HG02884 (cell line): ENCODE measurements around the gene LRGUK.
A peak's percentile ranks its signal among the peaks of the same experiment; 100 is the strongest.
"Not testable (repeated sequence)": the region's sequence is repeated elsewhere in the genome, so short reads cannot be mapped to it uniquely, and the experiment has no call there.

Experiments
- ATAC-seq: cut with Tn5 transposase; IDR thresholded peaks from one replicate; pipeline ENCODE4 v1.9.1; 2021; ENCODE audit warnings: mild to moderate bottlenecking, moderate library complexity; ENCODE audit not compliant: unreplicated experiment

The LRGUK gene, protein sequence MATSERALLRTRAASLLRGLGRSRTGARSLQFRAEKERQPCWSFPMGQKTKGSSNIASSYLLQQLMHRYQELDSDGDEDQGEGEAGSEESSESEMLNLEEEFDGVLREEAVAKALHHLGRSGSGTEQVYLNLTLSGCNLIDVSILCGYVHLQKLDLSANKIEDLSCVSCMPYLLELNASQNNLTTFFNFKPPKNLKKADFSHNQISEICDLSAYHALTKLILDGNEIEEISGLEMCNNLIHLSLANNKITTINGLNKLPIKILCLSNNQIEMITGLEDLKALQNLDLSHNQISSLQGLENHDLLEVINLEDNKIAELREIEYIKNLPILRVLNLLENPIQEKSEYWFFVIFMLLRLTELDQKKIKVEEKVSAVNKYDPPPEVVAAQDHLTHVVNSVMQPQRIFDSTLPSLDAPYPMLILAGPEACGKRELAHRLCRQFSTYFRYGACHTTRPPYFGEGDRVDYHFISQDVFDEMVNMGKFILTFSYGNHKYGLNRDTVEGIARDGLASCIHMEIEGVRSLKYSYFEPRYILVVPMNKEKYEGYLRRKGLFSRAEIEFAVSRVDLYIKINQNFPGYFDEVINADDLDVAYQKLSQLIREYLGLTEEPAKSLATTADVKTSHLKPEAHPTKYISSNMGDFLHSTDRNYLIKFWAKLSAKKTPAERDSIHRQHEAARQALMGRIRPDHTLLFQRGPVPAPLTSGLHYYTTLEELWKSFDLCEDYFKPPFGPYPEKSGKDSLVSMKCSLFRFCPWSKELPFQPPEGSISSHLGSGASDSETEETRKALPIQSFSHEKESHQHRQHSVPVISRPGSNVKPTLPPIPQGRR

DNA sequence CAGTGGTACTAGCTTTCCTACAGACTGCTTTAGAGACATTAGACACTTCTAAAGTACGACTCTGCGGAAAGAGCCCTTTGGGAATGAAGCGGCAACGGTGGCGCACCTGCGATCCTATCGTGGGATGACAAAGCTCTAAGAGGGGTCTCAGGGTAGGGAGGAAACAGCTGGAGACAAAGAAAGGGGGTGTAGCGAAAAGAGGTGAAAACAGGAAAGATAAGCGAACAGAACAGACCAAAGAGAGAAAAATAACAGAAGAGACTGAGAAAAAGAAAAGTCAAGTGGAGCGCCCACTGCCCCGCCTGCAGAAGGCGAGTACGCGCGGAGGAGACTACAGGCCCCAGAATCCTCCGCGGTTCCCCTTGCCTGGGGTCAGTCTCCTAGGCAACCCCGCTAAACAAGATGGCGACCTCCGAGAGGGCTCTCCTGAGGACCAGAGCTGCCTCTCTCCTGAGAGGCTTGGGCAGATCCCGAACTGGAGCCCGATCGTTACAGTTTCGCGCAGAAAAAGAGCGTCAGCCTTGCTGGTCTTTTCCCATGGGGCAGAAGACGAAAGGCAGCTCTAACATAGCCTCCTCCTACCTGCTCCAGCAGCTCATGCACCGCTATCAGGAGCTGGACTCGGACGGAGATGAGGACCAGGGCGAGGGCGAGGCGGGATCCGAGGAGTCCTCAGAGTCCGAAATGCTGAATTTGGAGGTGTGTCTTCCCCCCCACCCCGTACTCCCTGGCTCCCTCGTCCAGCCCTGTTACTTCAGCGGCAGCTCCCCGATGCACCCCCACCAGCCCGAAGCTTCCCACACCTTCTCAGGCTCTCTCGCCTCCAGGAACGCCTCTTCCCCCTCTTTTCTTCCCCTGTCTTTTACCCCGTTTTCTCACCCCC lies at the start of gene LRGUK:
Gene LRGUK (plus strand): TSS at position 375 of the 883 bp plus-strand sequence. CDS start 28 bp downstream, at position 403.
- ATAC-seq: peak; percentile 100

DNA sequence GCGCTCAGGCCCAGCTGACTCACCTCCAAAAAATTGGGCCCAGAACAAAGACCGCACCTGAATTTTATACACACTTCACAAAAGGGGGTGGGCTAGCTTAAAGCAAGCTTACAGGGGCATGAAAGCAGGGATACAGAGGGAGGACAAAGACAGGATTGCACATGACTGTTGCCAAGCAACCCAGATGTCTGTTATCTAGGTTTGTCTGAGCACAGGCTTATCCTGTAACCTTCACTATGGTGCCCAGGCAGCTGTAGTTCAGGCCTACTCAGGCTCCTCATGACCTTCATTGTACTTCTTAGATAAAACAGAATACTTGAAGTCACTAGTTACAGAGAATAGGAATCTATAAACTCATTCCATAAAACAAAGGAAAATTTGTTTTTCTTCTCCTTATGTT lies 49.6 kb upstream of the LRGUK start:
- not testable (repeated sequence) for ATAC-seq

DNA sequence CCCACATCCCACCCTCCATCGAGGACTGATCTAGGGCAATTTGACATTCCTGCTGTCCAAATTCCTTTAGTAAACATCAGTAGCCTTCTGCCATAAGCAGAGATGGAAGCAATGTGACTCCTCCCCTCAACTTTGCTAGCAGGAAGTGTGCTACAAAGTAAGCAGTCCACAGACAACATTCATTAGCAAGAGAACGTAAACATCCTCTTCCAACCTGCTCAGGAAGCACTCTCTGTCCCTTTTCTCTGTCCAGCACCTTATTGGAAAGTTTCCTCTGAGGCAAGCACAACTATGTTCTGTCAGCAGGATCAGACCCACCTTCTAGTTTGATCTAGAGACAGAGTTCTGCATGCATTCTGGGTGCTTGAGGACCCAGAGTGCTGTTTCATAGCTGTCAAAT lies 48.1 kb upstream of the LRGUK start:
- no peak for ATAC-seq

DNA sequence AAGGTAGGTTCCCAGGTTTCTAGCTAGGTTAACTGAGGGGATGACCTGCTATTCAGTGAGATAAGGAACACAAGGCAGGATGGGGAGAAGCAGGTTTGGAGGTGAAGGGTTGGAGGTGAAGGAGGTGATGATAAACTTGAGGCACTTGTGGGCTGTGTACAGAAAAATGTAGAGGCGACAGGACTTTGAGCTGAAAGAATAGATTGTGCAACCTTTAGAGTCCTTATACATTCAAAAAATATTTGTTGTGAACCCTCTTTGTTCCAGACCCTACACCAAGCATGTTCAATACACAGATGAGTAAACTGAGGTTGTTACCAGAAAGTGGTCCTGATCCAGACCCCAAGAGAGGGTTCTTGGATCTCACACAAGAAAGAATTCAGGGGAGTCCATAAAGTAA lies 45.4 kb upstream of the LRGUK start:
- ATAC-seq: no peak

DNA sequence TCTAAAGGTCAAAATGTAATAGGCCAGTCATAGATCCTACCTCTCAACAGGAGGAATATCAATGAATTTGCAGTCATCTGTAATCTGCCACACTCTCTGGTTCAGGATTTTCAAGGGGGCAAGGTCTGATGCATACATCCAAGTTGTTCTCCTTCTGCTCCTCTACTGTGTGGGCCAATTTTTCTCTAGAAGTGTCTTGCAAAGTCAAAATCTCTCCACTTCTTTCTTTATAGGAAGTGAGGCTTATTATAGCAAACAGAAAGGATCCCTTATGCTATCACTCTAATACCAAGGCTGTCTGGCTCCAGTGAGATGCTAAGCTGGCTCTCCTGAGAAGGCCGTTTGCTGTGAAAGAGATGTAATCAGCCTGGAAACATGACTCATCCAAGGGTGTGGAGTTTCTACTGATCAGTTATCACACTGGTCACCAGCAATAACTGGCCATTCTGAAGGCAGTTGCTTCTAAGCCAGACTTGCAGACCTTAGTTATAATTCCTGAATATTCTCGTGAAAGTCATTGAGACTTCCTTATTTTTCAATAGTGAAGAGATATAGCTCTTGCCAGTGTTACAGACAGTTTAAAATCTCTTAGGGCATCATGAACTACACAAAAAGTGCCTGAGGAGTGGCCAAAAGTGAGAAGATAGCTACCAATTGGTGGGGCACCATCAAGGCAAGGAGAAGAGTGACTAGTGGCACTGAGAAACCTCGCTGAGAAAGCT lies 43.2 kb upstream of the LRGUK start:
- no peak for ATAC-seq

DNA sequence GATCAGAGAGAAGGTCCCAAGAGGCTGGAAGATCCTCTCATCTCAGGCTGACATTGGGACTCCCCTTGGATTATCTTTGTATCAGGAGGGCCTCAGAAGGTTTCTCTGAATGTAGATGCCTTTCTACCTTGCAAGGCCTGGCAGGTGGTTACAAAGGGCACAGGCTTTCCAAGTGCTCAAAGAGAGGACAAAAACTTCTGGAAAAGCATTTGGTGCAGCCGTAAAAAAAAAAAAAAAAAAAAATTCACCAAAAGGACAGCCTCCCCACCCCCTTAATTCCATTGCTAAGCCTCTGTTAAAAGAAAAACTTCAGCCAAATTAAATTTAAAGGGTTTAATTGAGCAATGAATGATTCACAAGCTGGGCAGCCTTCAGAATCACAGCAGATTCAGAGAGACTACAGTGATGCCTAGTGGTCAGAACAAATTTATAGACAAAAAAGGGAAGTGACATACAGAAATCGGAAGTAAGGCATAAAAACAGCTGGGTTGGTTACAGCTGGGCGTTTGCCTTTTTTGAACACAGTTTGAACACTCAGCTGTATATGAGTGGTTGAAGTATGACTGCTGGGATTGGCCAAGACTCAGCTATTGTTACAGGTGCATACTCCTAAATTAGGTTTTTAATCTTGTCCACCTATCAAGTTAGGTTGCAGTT lies 42.5 kb upstream of the LRGUK start:
- ATAC-seq: peak; percentile 60

DNA sequence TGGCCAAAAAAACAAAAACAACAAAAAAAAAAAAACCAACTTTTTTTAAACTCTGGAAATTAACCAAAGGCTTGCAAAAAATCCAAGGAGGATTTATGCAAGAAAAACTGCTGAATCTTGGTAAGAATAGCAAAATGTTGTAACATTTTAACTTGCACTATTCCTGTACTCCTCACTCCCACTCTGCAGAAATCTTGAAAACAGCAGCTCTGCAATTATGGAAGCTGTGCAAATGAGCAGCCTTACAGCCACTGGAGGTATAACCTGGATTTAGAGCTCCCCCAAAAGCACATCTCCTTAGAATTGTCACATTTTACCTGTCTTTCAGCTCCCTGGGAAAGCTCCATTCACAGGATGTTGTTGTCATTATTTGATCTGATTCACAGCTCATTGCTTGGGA lies 41.8 kb upstream of the LRGUK start:
- ATAC-seq: no peak

DNA sequence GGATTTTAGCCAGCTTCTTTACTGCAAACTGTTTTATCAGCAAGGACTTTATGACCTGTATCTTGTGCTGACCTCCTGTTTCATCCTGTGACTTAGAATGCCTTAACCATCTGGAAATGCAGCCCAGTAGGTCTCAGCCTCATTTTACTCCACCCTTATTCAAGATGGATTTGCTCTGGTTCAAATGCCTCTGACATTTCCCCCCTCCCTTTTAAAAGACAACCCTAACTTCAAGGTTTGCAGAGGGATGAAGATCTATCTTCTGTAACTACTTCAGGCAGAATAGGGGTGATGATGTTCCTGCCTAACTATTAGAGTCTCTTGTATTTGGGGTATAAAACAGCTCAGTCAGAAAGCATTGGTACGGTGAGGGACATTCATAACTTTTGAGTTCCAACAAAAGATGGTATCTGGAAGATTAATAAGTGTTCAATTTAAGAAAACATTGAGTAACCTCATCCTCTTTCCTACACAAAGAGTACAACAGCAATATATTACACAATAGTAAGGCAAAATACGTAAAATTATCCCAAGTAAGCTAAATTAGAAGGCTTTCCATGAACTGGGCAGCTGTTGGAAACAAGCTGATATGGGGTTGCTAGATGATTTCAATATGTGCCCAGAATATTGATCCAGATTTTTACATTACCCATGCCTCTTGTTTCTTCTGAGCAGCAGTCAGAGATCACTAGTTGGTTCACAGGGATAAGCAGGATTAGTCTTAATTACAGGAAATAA lies 40.0 kb upstream of the LRGUK start:
- ATAC-seq: no peak

DNA sequence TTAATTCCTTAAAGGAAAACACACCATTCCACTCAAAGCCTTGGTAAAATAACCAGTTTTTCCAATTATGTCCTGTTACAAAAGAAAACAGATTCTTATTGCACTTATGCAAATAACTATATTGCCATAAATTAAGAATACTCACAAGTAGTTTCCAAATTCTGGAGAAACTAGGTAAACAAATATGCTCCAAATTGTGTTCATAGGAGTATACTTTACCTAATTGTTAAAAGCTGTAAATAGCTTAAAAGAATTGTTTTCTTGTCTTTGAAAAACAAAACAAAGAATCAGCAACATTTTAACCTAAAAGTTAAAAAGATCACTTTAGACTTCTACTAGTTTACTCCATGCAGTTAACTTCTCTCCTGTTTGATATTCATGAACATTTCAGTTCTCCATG lies 38.9 kb upstream of the LRGUK start:
- no peak for ATAC-seq

DNA sequence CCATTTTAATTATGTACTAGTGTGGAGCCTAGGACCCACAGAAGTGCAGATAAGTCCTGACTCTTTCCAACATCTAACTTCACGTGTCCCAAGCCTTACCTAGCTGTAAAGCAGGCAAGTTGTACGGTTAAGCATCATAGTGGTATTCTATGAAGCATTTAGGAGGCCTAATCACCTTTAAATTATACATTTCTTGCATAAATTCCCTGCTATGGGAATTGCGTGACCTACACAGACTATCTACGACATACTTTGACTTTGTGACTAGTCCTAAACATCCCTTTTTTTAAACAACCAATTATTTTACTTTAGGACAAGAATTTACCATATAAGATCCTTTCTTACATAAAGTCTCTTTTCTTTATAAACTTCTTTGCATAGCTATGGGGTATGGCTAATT lies 37.7 kb upstream of the LRGUK start:
- ATAC-seq: no peak

DNA sequence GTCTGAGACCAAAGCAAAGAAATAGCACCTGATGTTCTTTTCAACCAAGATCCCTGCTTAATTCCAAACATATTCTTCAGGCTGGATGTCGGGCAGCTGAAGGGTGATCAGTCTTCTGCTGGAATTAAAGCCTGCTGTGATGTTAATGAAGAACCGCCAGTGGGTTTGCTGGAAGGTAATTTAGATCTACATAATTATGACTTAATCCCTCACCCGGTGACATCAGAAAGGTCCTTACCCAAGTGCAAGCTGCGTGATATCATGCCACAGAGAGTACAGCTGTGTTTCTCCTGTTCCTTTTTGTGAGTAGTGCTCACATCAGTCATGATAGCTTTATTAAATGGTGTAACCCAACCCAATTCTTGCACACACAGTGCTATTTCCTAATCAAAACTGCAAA lies 29.1 kb upstream of the LRGUK start:
- ATAC-seq: no peak

DNA sequence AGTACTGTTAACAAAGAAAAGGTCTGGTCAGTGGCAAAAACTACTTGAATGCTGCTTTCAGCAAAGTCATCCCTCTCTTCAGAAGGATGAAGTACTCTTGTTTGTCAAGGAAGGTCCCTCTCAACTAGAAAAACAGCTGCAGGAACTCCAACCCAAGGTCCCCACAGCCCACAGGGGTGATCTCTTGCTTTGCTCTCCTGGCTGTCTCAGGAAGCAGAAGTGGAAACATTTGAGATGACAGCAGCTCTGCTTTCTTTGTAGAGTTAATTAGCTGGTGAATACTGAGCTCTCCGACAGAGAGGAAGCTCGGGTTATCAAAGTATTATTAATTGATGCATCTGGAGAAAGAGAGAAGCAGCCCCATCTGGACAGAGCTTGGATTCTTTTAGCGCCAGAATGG lies 25.4 kb upstream of the LRGUK start:
- ATAC-seq: no peak

DNA sequence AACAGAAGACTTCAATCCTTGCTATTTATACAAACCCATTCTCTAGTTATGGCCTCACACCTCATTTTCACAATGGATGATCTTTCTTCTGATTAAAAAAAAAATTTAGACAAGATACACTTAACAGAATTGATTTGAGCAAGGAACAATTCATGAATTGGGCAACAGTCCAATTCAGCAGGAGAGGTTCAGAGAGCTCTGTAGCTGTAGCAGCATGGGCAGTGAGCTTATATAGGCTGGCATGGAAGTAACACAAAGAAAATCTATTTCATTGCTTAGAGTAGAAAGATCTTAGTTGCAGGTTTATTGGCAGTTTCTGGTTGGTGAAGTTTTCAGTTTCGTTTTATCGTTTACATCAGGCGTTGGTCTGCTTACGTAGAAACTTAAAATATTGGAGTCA lies 23.0 kb upstream of the LRGUK start:
- no peak for ATAC-seq

DNA sequence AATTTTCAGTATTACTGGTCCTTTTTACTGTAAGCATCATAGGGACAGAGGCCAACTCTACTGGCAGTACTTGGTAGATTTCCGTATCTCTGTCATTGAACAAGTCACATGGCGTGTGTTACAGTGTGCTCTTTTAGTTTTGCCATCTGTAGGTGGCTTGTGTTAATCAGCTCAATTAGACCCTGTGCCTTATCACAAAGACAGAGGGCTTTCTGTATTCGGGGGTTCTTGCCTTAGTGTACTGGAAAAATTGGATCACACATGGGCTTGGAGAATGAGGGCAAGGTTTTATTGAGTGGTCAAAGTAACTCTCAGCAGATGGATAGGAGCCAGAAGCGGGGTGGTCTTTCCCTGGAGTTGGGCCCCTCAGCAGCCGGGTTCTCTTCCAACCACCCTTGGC lies 21.3 kb upstream of the LRGUK start:
- no peak for ATAC-seq

DNA sequence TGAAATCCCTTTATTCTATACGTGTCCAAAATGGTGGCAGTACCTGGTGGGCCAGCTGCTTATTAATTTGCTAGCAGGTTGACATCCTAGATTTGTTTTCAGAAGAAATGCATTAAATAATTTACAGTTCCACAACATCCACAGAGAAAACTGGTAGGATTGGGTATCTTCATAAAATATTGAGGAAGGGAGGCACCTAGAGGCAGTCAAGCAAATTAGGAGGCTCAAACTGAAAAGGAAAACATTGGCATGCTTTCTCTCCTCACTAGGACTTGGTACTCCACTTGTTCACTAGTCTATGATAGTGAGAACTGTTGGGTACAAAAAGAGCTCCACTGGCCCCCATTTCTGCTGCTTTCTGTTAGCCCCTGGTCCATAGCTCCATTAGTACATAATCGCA lies 18.3 kb upstream of the LRGUK start:
- ATAC-seq: no peak

DNA sequence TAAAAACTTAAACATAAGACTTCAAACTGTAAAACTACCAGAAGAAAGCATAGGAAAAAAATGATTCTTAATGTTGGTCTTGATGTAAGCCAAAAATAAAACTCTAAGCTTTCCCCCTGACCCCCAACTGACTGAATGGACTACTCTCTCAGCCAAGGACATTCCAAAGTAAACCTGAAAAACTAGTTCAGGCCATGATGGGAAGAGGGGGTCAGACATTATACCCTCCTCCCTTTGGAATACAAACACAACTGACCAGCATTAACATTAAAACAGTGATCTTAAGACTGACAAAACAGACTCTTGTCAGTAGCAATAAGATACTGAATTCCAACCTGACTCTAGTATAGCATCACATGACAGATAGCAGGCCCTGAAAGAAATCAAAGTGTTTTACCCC lies 13.5 kb upstream of the LRGUK start:
- ATAC-seq: no peak

DNA sequence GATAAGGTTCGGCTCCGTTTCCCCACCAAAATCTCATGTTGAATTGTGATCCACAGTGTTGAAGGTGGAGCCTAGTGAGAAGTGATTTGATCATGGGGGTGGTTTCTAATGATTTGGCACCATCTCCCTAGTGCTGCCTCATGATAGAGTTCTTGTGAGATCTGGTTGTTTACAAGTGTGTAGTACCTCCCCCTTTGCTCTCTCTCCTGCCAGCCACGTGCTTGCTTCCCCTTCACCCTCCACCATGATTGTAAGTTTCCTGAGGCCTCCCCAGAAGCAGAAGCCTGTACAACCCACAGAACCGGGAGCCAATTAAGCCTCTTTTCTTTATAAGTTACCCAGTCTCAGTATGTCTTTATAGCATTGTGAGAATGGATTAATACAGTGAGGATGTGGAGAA lies 12.1 kb upstream of the LRGUK start:
- ATAC-seq: no peak

DNA sequence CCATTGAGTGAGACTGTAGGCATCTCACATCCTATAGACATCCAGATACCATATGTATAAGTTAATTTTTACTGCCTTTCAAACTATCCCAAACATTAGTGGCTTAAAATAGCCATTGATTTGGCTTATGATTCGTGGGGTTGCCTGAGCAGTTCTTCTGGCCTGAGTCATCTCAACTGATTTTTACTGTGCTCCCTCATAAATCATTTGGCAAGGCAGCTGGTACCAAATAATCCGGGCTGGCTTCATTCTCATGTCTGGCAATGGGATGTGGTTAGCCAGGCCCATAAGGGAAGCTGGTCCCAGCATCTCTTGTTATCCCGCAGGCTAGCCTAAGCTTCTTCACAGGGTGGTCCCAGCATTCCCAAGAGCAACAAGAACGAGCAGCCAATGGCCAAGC lies 6.7 kb upstream of the LRGUK start:
- ATAC-seq: no peak

DNA sequence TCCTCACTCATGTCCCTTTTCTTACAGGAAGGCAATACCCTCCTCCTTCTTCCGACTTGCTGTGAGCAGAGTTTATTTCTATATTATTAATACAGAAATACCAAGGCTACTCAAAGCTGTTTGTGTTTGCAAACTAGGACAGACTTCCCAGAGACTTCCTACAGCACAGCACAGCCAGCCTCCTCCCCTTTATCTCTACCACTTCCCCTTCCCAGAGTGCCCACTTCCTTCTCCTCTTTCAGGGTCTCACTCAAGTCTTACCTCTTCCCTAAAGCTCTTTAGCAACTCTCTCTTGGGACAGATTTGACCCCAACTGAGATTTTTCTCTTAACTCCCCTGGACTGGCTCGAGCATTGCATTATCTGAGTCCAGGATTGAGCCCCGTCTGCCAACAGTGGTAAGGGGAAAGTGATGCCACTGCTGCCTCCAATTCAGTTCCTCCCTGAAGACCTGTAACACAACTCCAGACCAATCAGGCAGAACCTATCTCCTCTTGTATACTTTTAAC lies 5.5 kb upstream of the LRGUK start:
- no peak for ATAC-seq
